SK-N-SH (cell line): ENCODE data around the gene COL20A1. TPM values are rescaled to one million over a fixed set of nuclear protein-coding genes. Genes with fewer than 3 reads are reported as not detected.

ENCODE experiments used
- CTCF ChIA-PET: fragments of 300-600, 350-600 bp; formaldehyde crosslinking; extraction: SDS; loops from one replicate; lab custom pipeline; 2021; lab: Yijun Ruan, JAX
- POLR2A ChIA-PET: fragments of 350-600 bp; sonication (Branson Sonifier 250); formaldehyde crosslinking; extraction: SDS; loops from one replicate; lab custom pipeline; 2020; ENCODE audit warnings: antibody characterized with exemption, inconsistent platforms; lab: Yijun Ruan, JAX
- DNase-seq: peaks from one replicate; pipeline ENCODE4 v3.0.0; 2012
- H2AFZ ChIP-seq: fragments of 200-600 bp; sonication (generic); 2 replicates; pipeline ENCODE4 v1.8.1; 2016; ENCODE audit warnings: antibody characterized with exemption, mild to moderate bottlenecking, low read depth
- H3F3A ChIP-seq: fragments of 200-600 bp; sonication (generic); replicated peaks from 2 replicates; pipeline ENCODE3; 2016; ENCODE audit warnings: antibody characterized with exemption, mild to moderate bottlenecking; ENCODE audit not compliant: insufficient read depth
- H3K27ac ChIP-seq, 2 experiments: fragments of 200-500 bp in 1 of 2; fragments of 200-600 bp in 1 of 2; sonication (Bioruptor generic) in 1 of 2; sonication (generic), shearing (Covaris generic) in 1 of 2; 2 replicates each; pipeline versions ENCODE4 v1.5.1 to v1.6.1; 2014 to 2016; ENCODE audit warnings: low read depth in 2 of 2, inconsistent platforms in 1 of 2, low read length in 1 of 2, mild to moderate bottlenecking in 1 of 2, mixed read lengths in 1 of 2
- H3K27me3 ChIP-seq: fragments of 200-600 bp; sonication (generic), shearing (Covaris generic); 2 replicates; pipeline ENCODE4 v1.6.1; 2016; ENCODE audit warnings: mixed run types; ENCODE audit not compliant: insufficient read depth
- H3K36me3 ChIP-seq, 2 experiments: fragments of 200-500 bp in 1 of 2; fragments of 200-600 bp in 1 of 2; sonication (Bioruptor generic) in 1 of 2; sonication (generic) in 1 of 2; replicated peaks in 1 of 2; 2 replicates each; pipeline versions ENCODE3 to v1.5.1; 2014 to 2016; ENCODE audit warnings: low read length in 1 of 2, mild to moderate bottlenecking in 1 of 2; ENCODE audit not compliant: insufficient read depth in 2 of 2, control insufficient read depth in 1 of 2
- H3K4me1 ChIP-seq, 2 experiments: fragments of 200-500 bp in 1 of 2; fragments of 200-600 bp in 1 of 2; sonication (Bioruptor generic) in 1 of 2; sonication (generic), shearing (Covaris generic) in 1 of 2; 2 replicates each; pipeline versions ENCODE4 v1.5.1 to v1.6.1; 2014 to 2016; ENCODE audit warnings: low read depth in 1 of 2, low read length in 1 of 2, mixed run types in 1 of 2; ENCODE audit not compliant: insufficient read depth in 2 of 2, control insufficient read depth in 1 of 2
- H3K4me2 ChIP-seq: fragments of 200-600 bp; sonication (generic), shearing (Covaris generic); 2 replicates; pipeline ENCODE4 v1.6.1; 2017; ENCODE audit warnings: mixed run types
- H3K4me3 ChIP-seq, 2 experiments: fragments of 200-500 bp in 1 of 2; fragments of 200-600 bp in 1 of 2; sonication (Bioruptor generic) in 1 of 2; sonication (generic), shearing (Covaris generic) in 1 of 2; 2 replicates each; pipeline versions ENCODE4 v1.5.1 to v1.8.1; 2014 to 2016; ENCODE audit warnings: low read depth in 2 of 2, inconsistent platforms in 1 of 2, low read length in 1 of 2, mild to moderate bottlenecking in 1 of 2, mixed read lengths in 1 of 2, moderate library complexity in 1 of 2
- H3K79me2 ChIP-seq: fragments of 200-600 bp; sonication (generic); 2 replicates; pipeline ENCODE4 v1.8.1; 2017; ENCODE audit warnings: mild to moderate bottlenecking; ENCODE audit not compliant: insufficient read depth
- H3K9ac ChIP-seq: fragments of 200-600 bp; sonication (generic); 2 replicates; pipeline ENCODE4 v1.6.1; 2017; ENCODE audit warnings: mixed run types
- H3K9me2 ChIP-seq: fragments of 200-600 bp; sonication (generic); 2 replicates; pipeline ENCODE4 v1.6.1; 2017; ENCODE audit warnings: mixed run types
- H3K9me3 ChIP-seq: fragments of 200-600 bp; sonication (generic); 2 replicates; pipeline ENCODE4 v1.6.1; 2017; ENCODE audit warnings: mixed run types, mild to moderate bottlenecking, moderate library complexity
- H4K20me1 ChIP-seq: fragments of 200-600 bp; sonication (generic); 2 replicates; pipeline ENCODE4 v1.6.1; 2017; ENCODE audit warnings: mild to moderate bottlenecking, mixed run types; ENCODE audit not compliant: insufficient read depth
- CHD2 ChIP-seq: fragments of 150-350 bp; IDR thresholded peaks from 2 replicates; pipeline ENCODE4 v1.6.1; 2018; ENCODE audit warnings: low read length; ENCODE audit not compliant: partially characterized antibody
- ELF1 ChIP-seq: IDR thresholded peaks from 2 replicates; pipeline ENCODE4 v1.4.0; 2012
- FOXJ3 ChIP-seq: sonication (generic); formaldehyde crosslinking; IDR thresholded peaks from 2 replicates; pipeline ENCODE4 v1.5.1; 2020; ENCODE audit warnings: mild to moderate bottlenecking, missing genetic modification reagents
- FOXM1 ChIP-seq: IDR thresholded peaks from 2 replicates; pipeline ENCODE4 v1.4.0; 2012; ENCODE audit warnings: low read depth, mild to moderate bottlenecking
- IRF3 ChIP-seq: fragments of 150-350 bp; IDR thresholded peaks from 2 replicates; pipeline ENCODE4 v1.6.1; 2016; ENCODE audit warnings: mild to moderate bottlenecking, low read depth, low read length
- JUND ChIP-seq: IDR thresholded peaks from 2 replicates; pipeline ENCODE4 v1.4.0; 2012
- MAX ChIP-seq: IDR thresholded peaks from 2 replicates; pipeline ENCODE4 v1.4.0; 2012; ENCODE audit warnings: low read depth
- MXI1 ChIP-seq: IDR thresholded peaks from 2 replicates; pipeline ENCODE4 v1.6.1; 2012; ENCODE audit warnings: mild to moderate bottlenecking, low read depth, low read length, improper control_type of control experiment
- NRF1 ChIP-seq: IDR thresholded peaks from 2 replicates; pipeline ENCODE4 v1.6.1; 2012; ENCODE audit warnings: low read depth, mild to moderate bottlenecking, low read length
- RCOR1 ChIP-seq: fragments of 150-350 bp; IDR thresholded peaks from 2 replicates; pipeline ENCODE4 v1.6.1; 2017; ENCODE audit warnings: antibody characterized with exemption, low read length
- REST ChIP-seq: IDR thresholded peaks from 2 replicates; pipeline ENCODE4 v1.6.1; 2012; ENCODE audit warnings: mild to moderate bottlenecking, low read depth, low read length, moderate library complexity
- RFX5 ChIP-seq: IDR thresholded peaks from 2 replicates; pipeline ENCODE4 v1.6.1; 2012; ENCODE audit warnings: mild to moderate bottlenecking, improper control_type of control experiment, low read length
- ZBTB33 ChIP-seq: IDR thresholded peaks from 2 replicates; pipeline ENCODE4 v1.4.0; 2012; ENCODE audit warnings: low read depth, borderline replicate concordance
- WGBS: methylation state at CpG from one replicate; pipeline ENCODE4 v1.1.6; 2017; ENCODE audit warnings: low lambda C conversion rate; 5-methylcytosine and 5-hydroxymethylcytosine counted together
- polyA plus RNA-seq, 3 experiments: library from polyadenylated mRNA; depleted of rRNA; stranded (reverse); fragments of >200 nt; gene quantifications; 2 replicates each; pipeline ENCODE4 v1.2.3, GENCODE V29; 2012

The COL20A1 gene
- polyA plus RNA-seq, 1 of the 3 experiments (the other 2 are of a cell fraction) = not detected

- TF ChIP-seq ZBTB33 (no peak), NRF1 (no peak), FOXM1 (no peak), FOXJ3 (CRISPR knock-in tag) (no peak), ELF1 (no peak), RCOR1 (no peak), MXI1 (no peak), JUND (no peak)
Observed at GRCh38 chr20:63243604-63244247, 49.3 kb upstream of the COL20A1 start (continued).

GRCh38 chr20:63244468-63244867 is 48.5 kb upstream of the COL20A1 start:
- no peaks in the 10 kb centered on the region for H3K36me3 ChIP-seq
- CTCF ChIA-PET = interaction anchor here (1.2 to 15.6 kb wide), 2 partner anchors 20 to 65 kb away, joined by 3 to 168 read pairs; no protein-coding TSS in a partner anchor
- no peaks in the 10 kb centered on the region for H3F3A ChIP-seq
- H2AFZ ChIP-seq = no peak overlapping the region
- no peak overlapping the region for H3K27ac ChIP-seq
- POLR2A ChIA-PET = no interaction called here
- H3K9me3 ChIP-seq = no peaks in the 10 kb centered on the region
- H3K4me2 ChIP-seq = no peak overlapping the region
- no peak overlapping the region for H3K9ac ChIP-seq
- no peaks in the 10 kb centered on the region for H3K79me2 ChIP-seq
- no peaks in the 10 kb centered on the region for H4K20me1 ChIP-seq
- H3K9me2 ChIP-seq = no peaks in the 10 kb centered on the region
- TF ChIP-seq IRF3 = no peak
- TF ChIP-seq FOXJ3 (CRISPR knock-in tag) = no peak
- no peak for TF ChIP-seq RFX5
- no peak for TF ChIP-seq ZBTB33
- TF ChIP-seq REST = no peak
- no peak for TF ChIP-seq MAX
- no peak for TF ChIP-seq JUND
- no peak for TF ChIP-seq CHD2
- WGBS = 69% methylated on average over 10 of the region's 10 CpGs
- peaks cover 0 to 6% of the 10 kb centered on the region in 2 experiments; a peak in 1 of 4 replicates for H3K4me1 ChIP-seq
- no peak for DNase-seq
- H3K4me3 ChIP-seq = no peak overlapping the region
- peaks cover 4% of the 10 kb centered on the region; the same call in 1 of the 2 replicates for H3K27me3 ChIP-seq
